Measurements from ENCODE around the gene NAA30.
"Not testable (repeated sequence)": the region's sequence is repeated elsewhere in the genome, so short reads cannot be mapped to it uniquely, and the experiment has no call there.

Gene NAA30

GRCh38 chr14:57390037-57390805 is at the start of gene NAA30:
Gene NAA30 (plus strand): TSS chr14:57390586. CDS start chr14:57390958, 372 bp downstream.
- intact Hi-C loops (cut with DNase I): loop anchor here (5.0 kb wide), 1 partner anchor 123 kb away; the partner anchor contains the start of genes AP5M1 and EXOC5
- peak; percentile 72 to 98 (median 86) for DNase-seq

- intact Hi-C loops (cut with DNase I); DNase-seq: not testable (repeated sequence)
Measured at GRCh38 chr14:57343545-57344297, 46.7 kb upstream of the NAA30 start.

GRCh38 chr14:57345106-57345505 is 45.3 kb upstream of the NAA30 start:
- intact Hi-C loops (cut with DNase I): no loop called here
- no peak for DNase-seq

GRCh38 chr14:57346741-57347140 is 43.6 kb upstream of the NAA30 start:
- no peak for DNase-seq
- intact Hi-C loops (cut with DNase I): no loop called here

- intact Hi-C loops (cut with DNase I): no loop called here
Measured at GRCh38 chr14:57352396-57353170, 37.8 kb upstream of the NAA30 start.

GRCh38 chr14:57355081-57355800 is 35.1 kb upstream of the NAA30 start:
- intact Hi-C loops (cut with DNase I): no loop called here
- no peak for DNase-seq

More at GRCh38 chr14:57352396-57353170, 37.8 kb upstream of the NAA30 start:
- DNase-seq: no peak

GRCh38 chr14:57362361-57362760 is 28.0 kb upstream of the NAA30 start:
- DNase-seq: no peak
- intact Hi-C loops (cut with DNase I): no loop called here

- intact Hi-C loops (cut with DNase I): no loop called here
- peak in 1 of 10 donors; percentile 73 for DNase-seq
Measured at GRCh38 chr14:57364659-57365450, 25.5 kb upstream of the NAA30 start.

GRCh38 chr14:57370187-57370586 is 20.2 kb upstream of the NAA30 start:
- DNase-seq: not testable (repeated sequence)

GRCh38 chr14:57371013-57371412 is 19.4 kb upstream of the NAA30 start:
- intact Hi-C loops (cut with DNase I): no loop called here
- DNase-seq: no peak

More at GRCh38 chr14:57370187-57370586, 20.2 kb upstream of the NAA30 start:
- intact Hi-C loops (cut with DNase I): not testable (repeated sequence)

- intact Hi-C loops (cut with DNase I): no loop called here
- no peak for DNase-seq
Measured at GRCh38 chr14:57375156-57375555, 15.2 kb upstream of the NAA30 start.

- intact Hi-C loops (cut with DNase I): no loop called here
Measured at GRCh38 chr14:57378661-57379060, 11.7 kb upstream of the NAA30 start.

GRCh38 chr14:57380935-57381334 is 9.5 kb upstream of the NAA30 start:
- no peak for DNase-seq

More at GRCh38 chr14:57378661-57379060, 11.7 kb upstream of the NAA30 start:
- no peak for DNase-seq

GRCh38 chr14:57382283-57382682 is 8.1 kb upstream of the NAA30 start:
- intact Hi-C loops (cut with DNase I): no loop called here
- no peak for DNase-seq

More at GRCh38 chr14:57380935-57381334, 9.5 kb upstream of the NAA30 start:
- intact Hi-C loops (cut with DNase I): no loop called here

- intact Hi-C loops (cut with DNase I): no loop called here
- DNase-seq: no peak
Measured at GRCh38 chr14:57383125-57383745, 7.2 kb upstream of the NAA30 start.

- intact Hi-C loops (cut with DNase I): no loop called here
Measured at GRCh38 chr14:57388067-57388466, 2.3 kb upstream of the NAA30 start.

GRCh38 chr14:57389646-57390036 is 745 bp upstream of the NAA30 start:
- DNase-seq: no peak

More at GRCh38 chr14:57388067-57388466, 2.3 kb upstream of the NAA30 start:
- no peak for DNase-seq

GRCh38 chr14:57390806-57391516 is 575 bp downstream of the NAA30 start:
- DNase-seq: peak in 8 of 10 donors; percentile 9 to 89 (median 36)
- intact Hi-C loops (cut with DNase I): loop anchor here (5.0 kb wide), 1 partner anchor 124 kb away; the partner anchor contains the start of genes AP5M1 and EXOC5

More at GRCh38 chr14:57389646-57390036, 745 bp upstream of the NAA30 start:
- intact Hi-C loops (cut with DNase I): loop anchor here (5.0 kb wide), 1 partner anchor 122 kb away; the partner anchor contains the start of genes AP5M1 and EXOC5
